Left hindlimb (tissue), 1 donor: ENCODE data around the gene NPLOC4.

Experiments used
- DNase-seq: peaks from one replicate; pipeline ENCODE4 v3.0.0-alpha.2; 2018

The NPLOC4 gene

DNA sequence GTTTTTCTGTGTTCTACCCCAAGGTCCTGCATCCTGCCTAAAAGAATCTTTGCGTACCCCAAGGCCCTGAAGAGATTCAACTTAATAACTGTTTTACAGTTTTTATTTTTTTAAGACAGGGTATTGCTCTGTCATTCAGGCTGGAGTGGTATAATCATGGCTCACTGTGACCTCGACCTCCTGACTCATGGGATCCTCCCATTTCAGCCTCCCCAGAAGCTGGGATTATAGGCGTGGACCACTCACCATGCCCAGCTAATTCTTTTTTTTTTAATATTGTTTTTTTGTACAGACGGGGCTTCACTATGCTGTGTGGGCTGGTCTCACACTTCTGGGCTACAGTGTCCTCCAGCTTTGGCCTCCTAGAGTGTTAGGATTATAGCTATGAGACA is 75.4 kb downstream of the NPLOC4 start:
- DNase-seq: no peak

DNA sequence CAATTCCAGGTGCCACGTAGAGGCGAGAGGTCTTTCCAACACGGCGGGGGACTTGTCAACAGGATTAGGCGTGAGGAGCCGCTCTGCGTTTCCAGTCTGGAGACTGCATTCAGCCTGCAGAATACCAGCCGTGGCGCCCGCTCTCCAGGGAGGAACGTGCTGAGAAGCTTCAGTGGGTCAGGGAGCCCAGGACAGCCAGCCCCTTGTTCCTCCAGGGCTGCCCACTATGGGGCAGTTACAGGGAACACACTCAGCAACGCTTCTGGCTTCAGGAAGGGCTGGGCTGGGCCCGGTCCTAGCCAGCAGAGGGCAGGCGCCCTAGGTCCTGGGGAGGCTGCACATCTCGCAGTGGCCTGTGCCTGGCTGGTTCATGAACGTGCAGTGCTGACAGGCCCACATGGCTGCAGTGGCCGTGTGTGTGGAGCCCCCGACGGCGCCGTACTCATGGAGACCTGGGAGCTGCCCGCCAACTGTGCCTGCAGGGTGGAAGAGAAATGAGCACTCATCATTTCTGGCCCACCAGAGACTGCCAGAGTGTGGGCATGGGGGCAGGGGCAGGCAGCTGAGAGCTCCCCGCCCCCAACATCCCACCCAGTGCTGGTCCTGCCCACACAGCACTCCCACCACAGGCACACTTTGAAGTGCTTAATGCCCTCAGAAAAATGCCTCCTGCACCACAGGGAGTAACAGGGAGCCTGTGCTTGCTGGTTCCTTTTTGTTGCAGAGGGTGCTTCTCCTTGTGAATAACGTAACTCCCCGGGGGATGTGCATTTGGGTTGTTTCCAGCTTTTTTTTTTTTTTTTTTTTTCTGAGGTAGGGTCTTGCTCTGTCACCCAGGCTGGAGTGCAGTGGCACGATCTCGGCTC is 77.7 kb downstream of the NPLOC4 start:
- DNase-seq: no peak

GRCh38 chr17:81558115-81558468 is 78.8 kb downstream of the NPLOC4 start:
- DNase-seq: no peak

DNA sequence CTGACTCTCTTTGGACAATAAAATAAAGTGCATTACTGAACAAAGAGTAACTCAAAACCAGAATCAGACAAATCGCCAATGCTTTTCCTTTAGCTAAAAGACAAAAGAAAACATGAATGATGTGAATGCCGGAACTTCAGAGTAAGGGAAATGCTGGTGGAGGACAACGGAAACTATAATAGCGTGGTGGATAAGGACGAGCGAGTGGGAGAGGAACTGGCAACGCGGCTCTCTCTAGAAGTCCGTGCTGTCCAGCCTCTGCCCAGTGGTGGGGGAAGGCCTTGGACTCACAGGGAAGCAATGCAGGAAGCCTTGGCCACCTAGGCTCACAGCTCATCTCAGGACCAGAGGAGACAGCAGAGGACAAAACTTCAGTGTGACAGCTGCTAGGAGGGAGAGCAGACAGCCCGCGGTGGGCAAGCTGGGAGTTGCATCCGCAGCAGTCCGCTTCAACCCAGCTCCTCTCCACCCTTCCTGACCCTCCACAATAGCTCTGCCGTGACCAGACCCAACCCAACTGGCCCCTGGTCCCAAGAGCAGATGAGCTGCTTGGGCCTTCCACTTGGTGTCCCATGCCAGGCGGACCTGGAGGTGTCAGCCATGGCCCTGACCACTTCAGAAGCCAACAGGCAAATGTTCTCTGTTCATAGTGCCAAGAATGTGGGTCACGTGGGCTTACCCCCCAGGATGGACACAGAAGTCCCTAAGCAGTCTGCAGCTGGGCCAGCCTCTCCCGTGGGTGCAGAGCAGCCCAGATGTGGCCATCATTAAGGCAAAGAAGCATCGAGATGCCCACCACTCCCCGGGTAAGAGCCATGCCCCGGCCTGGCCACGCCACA is 79.4 kb downstream of the NPLOC4 start:
- no peak for DNase-seq

DNA sequence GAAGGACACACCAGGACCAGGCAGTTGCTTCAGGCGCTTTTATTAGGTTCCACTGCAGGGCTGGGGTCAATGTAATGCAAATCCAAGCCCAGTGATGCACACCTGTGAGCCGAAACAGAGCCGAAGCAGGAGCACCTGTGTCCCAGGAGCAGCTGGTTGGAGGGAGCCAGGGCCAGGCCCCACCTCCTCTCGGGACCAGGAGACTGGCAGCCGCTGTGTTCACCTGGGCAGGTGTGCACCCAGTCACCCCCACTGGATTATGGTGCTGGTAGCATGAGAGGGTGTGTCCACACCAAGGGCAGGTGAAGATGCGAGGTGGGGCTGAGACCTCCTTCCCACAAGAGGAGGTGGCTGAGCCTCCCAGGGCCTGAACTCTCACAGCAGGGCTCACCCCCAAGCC is 80.0 kb downstream of the NPLOC4 start:
- DNase-seq: no peak

DNA sequence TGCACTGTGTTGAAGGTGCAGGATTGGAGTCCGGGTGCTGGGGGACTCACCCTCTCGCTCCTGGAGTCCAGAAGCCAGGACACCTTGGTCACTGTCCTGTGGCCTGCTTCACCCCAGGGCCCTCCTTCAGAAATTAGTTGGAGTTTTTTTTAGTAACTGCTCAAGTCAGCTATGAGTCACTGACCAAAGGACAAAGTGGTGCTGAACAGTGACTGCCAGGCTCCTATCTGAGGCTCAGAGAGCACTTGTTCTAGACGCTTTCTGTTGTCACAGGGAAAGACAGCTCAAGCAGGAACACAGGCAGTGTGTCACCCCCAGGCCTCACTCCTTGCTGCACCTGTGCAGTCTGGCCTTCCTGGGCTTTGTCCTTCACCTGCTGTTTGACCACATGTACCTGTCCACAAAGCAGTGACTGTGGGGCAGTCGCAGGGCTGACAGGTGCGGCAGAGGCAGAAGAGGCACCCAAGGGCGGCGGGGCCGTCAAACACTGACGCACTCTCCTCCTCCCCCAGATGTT is 80.7 kb downstream of the NPLOC4 start:
- DNase-seq: no peak

DNA sequence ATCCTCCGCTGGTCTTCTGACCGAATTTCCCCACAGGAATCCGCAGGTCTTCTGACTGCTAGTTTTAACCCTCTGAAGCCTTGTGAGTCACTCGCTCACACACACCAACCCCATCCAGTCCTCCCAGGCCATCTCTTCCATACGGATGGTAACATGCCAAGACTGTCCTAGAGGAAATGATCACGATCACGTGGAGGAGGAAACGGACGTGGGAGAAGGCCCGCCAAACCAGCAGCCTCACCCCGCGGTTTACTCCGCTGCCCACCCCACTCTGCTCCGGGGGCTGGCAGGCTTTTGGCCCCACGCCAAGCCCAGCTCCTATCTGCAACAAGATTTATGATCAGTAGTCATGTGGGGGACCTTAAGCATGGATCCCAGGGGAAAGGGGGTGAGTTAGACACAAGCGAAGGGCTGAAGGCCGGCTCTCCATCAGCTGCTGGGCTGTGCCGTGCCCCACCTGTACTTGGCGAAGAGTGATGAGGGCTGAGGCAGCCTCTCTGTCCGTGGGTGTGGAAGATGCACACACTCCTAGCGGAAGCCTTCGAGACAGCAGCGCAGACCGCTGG is 83.2 kb downstream of the NPLOC4 start:
- no peak for DNase-seq

GRCh38 chr17:81553018-81553615 is 83.8 kb downstream of the NPLOC4 start:
- DNase-seq: peak; percentile 75

DNA sequence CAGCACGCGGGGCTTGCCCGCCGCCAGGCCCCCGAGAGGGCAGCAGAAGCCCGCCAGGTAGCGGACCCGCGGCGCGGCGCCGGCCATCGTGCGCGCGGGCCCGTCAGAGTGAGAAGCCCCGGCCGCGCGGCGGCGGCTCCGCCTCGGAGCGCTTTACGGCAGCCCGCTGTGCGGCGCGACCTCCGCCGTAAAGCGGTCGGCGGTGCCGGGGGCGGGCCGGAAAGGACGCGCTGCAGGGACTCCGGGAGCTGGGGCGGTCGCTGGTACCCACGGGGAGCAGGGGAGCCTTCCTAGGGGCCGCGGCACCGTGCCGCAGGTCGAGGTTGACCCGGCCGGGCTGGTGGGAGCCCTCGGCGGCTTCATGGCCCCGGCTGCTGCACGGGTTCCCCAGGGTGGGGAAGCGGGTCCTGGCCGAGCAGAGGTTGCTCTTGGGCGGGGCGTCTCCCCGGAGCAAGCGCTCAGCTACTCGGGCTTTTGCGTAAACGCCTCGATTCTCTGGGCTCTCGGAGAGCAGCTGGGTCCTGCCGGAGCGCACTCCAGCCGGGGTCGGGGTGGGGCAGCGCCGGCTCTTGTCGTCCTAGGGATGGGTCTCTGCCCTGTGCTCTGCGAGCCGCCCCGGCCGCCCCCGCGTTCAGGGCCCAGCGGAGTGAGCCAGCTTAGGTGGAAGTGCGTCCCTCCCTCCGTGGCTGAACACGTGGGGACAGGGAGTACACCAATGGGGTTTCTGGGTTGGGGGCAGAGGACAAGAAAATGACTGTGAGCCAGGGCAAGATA is 84.5 kb downstream of the NPLOC4 start, which contains the start of gene FAAP100:
Gene FAAP100 (minus strand): TSS at position 110 of the 774 bp plus-strand sequence. CDS start 23 bp downstream, at position 87.
- peak; percentile 87 for DNase-seq

GRCh38 chr17:81551458-81552243 is 85.3 kb downstream of the NPLOC4 start:
- DNase-seq: no peak

DNA sequence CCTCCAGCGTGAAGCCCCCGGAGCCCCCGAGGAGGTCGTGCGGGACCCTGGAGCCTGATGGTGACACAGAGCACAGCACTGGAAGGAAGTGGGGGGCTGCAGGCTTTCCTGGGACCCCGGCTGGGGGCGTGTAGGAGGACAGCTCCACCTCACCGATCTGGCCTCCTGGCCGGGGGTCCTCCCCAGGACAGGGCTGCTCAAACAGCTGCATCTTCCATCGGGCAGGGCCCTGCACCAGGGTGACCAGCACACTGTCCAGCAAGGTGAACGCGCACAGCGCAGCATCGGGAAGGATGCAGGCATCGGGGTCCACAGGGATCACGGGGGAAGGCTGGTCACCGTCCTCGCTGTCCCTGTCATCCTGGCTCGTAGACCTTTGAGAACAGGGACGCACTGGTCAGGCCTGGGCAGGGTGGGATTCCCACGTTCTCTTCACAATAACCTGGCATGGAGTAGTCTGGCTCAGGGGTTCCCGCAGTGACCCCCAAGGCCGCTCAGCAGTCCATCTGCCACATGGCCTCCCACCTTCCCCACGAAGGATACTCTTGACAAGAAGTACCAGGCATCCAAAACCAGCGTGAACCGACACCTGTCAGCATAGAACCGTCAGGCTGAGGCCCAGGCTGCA is 86.0 kb downstream of the NPLOC4 start:
- no peak for DNase-seq

GRCh38 chr17:81550285-81550684 is 86.6 kb downstream of the NPLOC4 start:
- DNase-seq: no peak

- no peak for DNase-seq
Observed at GRCh38 chr17:81549826-81550225, 87.1 kb downstream of the NPLOC4 start.

DNA sequence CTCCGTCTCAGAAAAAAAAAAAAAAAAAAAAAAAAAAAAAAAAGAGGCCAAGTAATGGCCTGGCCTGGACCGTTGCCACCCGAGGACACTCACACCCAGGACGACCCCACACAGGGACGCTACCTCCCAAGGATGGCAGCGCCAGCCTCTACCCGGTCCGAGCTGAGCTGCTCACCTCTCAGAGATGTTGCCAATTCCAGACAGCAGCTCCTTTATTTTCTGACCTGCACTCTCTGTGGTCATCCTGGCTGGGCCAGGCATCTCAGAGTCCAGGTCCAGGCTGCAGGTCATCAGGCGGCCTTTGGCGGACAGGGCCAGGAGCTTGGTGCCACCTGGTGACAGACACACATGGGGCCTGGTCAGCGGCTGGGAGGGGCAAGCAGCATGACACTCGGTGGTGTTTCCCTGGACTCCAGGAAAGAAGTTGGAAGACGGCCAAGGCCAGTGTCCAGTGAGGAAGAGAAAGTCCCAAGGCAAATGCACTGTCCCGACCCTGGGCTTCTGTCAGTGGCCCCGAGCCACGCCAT is 87.8 kb downstream of the NPLOC4 start:
- DNase-seq: no peak

DNA sequence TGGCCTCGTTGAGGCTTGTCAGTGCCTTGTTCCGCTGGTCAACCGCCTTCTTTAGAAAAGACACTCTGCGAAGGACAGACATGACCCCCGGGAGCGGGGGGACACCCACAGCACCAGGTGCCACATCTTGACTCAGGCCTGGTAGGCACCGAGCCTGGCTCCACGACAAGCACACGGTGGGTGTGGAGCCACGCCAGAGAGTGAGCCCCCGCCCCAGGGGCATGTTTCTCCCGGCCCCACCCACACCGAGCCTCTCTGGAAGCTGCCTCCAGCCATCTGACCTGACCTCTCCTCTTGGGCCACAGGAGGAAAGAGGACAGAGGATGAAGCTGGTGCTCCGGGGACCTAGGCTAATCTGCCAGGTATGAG is 89.3 kb downstream of the NPLOC4 start:
- no peak for DNase-seq

DNA sequence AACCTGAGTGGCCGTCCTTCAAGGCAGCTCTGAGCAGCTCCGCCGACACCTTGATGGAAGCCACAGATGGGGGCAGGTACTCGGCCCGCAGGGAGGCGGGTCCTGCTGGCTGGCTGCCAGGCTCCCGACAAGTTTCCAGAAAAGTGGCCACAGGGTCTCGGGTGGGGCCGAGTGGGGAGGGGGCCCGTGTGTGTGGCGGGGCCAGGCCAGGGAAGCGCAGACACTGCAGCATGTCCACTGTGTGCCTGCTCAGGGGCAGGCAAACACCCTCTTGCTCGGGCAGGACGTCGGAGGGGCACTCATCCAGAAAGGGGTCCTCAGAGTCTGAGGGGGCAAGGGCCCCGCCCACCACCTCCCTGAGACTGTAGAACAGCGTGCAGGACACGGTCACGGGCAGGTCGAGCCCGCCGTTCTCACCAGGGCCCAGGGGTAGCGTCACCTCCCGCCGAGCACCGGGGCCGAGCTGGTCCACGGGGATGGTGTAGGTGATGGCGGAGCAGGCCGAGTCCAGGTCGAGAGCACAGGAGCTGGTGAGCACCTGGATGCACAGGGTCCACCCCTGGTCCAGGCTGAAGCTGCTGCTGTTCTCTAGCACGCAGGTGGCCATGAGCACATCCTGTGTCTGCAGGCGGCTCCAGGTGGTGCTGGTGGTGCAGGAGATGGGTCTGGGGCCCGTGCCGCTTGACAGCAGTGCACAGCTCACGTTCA is 89.9 kb downstream of the NPLOC4 start:
- DNase-seq: no peak

DNA sequence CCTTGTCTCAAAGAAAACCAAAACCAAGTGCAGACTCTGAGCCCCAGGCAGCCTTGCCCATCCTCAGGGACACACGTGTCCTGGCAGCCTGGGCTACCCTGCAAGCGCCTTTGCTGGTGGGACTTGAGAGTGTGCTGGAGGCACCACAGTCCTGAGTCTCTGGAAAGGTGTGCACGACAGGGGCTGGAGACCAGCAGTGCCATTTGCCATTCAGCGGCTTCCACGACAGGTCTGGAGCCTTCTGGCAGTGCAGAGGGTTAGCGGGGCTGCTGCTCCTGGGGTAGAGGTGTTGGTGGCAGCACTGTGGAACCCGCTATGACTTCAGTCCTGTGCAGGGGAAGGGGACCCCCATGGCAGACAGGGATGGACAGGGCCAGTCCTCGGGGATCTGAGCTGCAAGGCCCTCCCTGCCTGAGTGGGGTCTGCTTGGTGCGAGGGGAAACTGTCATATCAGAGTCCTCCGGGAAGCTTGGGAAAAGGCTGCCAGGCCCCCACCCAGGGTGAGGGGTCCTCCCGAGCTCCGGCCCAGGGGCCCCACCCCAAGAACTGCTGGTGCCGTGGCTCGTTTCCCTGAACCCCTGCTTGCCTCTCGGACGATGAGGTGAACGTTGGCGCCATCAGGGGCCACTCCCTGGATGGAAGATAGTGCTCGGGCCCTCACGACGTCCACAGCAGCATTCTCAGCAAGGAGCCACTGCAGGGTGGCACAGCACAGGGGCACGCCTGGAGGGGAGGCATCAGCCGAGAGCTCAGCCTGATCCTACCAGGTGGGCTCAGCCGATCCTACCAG is 91.6 kb downstream of the NPLOC4 start:
- DNase-seq: no peak

DNA sequence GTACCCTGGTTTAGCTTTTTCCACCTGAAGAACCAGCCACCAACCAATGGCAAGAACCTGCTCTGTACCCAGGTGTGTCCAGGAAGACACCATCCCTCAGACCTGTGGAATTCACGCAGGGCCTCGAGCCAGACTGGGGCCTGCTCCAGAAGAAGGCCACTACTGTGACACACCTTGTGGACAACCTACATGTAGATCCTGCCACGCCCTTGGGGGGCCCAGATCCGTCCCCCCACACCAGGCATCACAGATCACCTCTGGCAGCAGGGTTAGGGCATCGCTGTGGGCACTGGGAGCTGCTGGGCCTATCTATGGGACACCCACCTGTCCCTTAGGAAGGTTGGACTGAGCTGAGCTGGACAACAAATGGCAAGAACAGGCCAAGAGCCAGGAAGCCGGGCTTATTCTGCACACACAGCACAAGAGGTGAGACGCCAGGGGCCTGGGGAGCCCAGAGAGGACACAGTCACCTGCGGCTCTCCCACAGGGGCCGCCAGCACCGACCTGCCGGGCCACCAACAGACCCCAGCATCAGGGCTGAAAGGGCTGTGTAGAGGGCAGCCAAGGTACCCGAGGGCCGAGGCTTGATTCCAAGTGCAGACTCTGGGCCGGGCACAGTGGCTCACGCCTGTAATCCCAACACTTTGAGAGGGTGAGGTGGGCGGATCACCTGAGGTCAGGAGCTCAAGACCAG is 92.5 kb downstream of the NPLOC4 start:
- no peak for DNase-seq
